GM18517 (cell line): Measurements from ENCODE around the gene HORMAD2.

Experiments
- ATAC-seq: cut with Tn5 transposase; IDR thresholded peaks from one replicate; pipeline ENCODE4 v1.9.1; 2021; ENCODE audit warnings: mild to moderate bottlenecking, moderate library complexity; ENCODE audit not compliant: unreplicated experiment

The HORMAD2 gene

DNA sequence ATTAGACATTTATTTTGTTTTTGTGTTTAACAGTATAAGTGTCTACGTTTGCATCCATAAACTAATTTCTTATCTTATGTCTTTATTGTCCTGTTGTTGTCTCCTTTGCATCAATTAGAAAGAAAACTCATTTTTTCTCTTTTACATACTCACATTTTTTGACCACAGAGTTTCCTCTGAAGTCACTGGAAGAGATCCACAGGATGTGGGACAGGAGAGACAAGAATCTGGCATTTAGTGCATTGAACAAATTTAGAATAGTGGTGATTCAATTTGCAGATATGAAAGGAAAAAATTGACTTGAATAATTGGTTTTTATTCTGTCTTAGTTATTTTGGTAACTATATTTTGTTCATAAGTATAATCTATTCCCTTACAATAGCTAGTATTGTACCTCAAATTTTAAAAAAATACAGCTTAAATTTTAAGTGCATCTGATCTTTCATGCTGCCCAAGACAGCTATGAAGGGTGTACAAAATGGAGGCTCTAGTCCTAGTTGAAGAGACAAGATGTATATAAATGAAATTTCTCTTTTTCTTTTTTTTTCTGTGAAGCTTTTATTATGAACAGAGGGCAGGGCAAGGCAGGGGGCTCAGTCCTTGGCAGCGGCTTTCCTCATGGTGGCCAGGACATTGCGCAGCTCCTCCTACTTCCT lies 24.4 kb downstream of the HORMAD2 start:
- no peak for ATAC-seq

DNA sequence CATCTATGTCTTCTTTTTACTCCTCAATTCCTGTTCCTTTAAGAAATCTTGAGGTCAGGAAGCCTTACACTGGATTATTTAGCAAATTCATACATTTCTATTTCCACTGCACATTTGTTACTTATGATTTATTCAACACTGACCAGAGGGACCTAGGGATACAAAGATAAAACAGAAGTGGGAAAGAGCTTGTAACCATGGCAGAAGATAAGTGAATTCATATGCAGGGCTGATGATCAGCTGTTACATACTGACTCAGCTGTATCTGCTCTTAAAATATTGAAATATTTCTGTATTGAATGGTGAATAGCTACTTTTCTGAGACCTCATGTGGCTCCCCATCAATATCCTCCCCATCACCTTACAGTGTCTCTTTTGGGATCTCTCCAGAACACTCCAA lies 25.2 kb downstream of the HORMAD2 start:
- ATAC-seq: no peak

DNA sequence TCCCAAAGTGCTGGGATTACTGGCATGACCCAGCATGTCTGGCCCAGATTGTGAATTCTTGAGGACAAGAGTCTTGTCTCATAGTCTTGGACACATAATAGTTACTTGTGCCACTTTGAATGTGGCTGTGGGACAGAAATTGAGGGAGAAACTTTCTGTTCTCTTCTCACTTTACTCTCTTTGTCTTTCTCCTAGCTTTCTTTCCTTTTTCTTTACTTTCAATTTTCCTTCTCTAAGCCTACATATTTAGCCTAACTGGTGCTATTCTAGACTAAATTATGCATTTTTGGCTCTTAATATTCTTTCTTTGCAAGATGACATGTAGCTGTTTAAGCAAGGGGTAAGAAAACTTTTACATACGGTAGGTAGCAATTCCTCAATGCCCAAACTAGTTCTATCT lies 33.2 kb downstream of the HORMAD2 start:
- no peak for ATAC-seq

DNA sequence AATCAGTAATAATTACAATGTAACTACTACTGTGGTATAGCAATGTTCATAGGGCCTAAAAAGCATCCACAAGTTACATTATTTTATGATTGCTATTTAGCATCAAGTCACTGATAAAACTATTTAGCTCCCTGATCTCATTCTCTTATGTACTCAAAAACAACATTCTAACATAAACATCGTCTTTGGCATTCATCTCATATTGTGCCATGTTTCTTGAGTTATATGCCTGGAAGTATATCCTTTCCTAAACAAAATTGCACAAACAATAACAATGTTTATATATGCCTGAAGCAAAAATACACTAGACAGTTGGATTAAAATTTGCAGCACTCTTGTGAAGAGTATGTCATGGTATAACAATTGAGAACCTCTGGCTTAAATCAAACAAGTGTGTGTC lies 34.1 kb downstream of the HORMAD2 start:
- ATAC-seq: no peak

DNA sequence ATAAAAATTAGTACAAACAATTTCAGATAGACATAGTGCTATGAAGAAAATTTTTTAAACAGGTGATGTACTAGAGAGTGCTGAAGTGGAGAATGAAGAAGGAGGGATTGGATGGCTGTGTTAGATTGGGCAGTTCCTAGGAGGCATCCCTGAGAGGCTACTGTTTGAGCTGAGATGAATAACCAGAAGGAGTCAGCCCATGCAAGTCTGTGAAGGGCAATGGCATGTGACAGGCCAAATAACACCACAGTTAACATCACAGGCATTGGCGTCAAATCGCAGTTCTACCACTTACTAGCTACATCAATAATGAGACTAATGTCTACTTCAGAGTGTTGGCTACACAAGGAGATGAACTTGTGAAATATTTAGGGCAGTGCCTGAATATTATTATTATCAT lies 35.4 kb downstream of the HORMAD2 start:
- ATAC-seq: no peak

DNA sequence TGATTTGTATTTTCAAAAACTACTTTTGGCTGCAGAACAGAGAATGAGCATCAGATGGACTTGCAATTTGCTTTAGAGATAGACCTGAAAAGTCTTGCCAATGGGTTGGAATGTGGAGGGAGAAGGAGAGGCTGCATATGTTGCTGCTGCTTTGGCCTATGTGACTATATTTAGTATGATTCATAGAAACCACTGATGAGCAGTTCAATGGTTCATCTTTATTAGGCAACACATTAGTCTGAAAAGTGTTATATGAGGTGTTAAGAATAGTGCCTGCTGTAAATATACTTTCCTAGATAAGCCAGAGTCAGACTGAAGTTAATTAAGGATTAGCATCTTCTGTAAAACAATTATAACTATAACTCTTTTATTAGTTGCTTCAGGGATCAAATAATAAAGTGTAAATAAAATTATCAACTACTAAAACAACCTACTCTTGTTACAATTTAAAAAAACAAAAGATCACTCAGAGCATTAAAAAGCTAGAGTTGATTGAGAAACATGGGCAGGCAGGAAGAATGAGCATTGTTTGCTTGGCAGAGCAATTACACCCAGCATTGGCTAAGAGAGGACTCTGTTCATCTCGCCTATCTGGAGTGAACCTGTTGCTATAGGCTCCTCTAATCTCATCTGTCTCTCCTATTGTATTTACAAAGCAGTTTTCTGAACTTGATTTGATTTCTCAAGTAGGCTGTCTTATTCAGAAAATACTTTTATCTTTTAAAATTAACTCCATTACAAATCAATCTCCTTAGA lies 36.3 kb downstream of the HORMAD2 start:
- no peak for ATAC-seq

DNA sequence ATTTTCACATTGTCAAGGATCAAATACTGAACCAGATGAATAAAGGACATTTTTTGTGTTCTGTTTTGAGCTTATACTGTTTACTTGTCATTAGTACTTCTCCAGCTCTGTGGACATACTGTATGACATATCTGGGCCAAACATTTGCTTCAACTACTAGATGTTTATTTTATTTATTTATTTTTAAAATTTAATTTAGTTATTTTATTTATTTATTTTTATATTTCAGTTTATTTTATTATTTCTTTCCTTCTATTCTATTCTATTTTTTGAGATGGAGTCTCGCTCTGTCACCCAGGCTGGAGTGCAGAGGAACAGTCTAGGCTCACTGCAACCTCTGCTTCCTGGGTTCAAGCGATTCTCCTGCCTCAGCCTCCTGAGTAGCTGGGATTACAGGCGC lies 37.0 kb downstream of the HORMAD2 start:
- no peak for ATAC-seq

DNA sequence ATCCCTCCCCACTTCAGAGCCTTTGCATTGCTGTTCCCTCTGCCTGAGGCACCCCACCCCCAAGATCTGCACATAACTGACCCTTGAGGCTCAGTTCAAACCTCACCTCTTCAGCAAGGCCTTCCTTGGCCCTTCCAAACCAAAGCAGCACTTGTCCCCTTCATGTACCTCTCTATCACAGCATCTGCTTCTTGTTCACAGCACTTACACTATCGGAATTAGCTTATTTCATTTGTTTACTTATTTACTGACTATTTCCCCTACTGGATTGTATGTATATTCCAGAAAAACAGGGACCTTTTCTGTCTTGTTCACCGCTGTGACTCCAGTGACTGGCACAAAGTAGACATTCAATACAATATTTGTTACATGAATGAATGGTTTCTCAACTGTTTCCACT lies 38.0 kb downstream of the HORMAD2 start:
- ATAC-seq: no peak

DNA sequence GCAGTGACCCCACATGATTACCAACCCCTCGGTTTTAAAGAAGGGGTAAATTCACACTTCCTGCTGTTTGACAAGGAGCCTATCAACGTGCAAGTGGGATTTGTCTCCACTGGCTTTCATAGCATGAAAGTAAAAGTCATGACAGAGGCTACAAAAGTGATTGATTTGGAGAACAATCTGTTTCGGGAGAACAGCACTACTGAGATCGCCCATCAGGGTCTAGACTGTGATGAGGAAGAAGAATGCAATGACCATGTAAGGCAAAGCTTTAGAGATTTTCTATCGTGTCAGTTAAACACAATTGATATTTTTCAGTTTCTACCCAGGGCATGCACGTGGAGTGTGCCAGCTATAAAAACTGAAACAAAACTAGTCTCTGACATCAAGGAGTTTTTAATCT lies 41.7 kb downstream of the HORMAD2 start:
- no peak for ATAC-seq

DNA sequence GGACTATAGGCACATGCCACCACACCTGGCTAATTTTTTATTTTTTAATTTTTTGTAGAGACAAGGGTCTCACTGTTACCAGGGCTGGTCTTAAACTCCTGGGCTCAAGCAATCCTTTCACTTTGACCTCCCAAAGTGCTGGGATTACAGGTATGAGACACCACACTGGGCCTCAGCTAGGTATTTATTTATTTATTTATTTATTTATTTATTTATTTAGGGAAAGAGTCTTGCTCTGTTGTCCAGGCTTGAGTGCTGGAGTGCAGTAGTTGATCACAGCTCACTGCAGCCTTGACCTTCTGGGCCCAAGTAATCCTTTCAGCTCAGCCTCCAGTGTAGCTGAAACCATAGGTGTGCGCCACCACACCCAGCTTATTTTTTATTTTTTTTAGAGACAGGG lies 43.2 kb downstream of the HORMAD2 start:
- ATAC-seq: no peak

DNA sequence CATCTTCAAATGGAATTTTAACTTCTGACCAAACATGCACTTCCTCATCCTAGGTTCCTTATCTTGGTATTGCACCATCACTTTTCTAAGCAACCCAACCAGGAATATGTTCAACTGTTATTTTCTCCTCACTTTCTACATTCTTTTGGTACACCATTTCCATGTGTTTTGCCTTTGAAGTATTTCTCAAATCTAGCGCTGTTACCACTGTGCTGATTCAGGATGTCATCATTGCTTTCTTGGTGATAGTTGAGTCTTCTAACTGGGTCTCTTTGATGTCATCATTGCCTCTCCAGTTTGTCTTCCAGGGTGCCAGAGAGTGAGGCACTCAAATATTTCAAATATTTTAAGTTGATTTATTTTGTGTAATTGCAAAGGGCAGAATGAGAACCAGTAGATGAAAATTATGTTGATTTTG lies 47.5 kb downstream of the HORMAD2 start:
- no peak for ATAC-seq

DNA sequence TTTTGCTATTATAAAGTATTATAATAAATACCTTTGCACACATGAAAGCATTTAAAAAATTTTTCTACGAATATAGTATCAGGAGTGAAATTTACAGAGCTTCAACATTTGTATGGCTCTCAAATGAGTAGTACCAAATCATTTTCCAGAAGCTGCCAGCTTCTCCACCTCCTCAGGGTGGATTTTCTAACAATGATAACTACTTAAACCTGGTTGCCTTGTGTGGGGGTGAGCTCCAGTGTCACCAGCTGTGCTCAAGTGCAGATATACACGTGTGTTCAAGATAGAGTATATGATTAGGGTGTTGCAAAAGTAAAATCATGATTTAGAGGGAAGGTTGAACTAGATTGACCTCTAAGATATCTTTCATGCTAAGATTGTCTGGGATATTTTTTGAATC lies 48.2 kb downstream of the HORMAD2 start:
- no peak for ATAC-seq

DNA sequence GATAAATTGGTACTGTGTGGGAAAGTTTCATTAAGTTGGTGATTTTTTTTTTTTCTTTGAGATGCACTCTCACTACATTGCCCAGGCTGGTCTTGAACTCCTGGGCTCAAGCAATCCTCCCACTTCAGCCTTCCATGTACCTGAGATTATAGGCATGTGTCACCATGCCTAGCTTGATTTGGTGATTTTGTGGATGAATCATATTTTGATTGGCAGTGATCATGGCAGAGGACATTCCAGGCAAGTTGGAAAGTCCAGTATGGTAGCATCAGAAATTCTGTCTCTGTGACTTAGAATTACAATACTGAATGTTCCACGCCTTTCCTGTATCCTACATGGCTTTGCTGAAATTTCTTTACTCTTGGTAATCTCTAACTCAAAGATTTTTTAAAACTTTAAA lies 49.4 kb downstream of the HORMAD2 start:
- ATAC-seq: no peak

DNA sequence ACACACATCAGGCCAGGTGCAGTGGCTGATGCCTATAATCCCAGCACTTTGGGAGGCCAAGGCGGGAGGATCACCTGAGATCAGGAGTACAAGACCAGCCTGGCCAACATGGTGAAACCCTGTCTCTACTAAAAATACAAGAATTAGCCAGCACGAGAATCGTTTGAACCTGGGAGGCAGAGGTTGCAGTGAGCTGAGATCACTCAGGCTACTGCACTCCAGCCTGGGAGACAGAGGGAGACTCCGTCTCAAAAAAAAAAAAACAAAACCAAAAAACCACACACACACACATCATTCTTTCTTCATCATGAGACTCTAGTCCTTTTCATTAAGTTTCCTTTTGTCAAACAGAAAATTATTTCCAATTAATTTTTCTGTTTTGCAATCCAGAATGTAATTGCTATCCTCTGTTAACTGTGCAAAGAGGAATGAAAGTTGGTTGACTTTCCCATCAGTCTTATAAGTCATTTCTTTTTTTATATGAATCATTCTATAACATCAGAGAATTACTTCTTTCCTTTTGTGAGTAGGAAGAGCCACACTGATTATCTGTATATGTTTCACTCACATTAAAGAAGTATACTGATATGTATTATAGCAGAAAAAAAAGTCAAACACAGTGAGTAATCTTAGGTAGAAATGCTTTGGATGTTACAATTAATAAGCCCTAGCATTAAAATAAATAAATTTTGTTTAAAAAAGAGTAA lies 52.2 kb downstream of the HORMAD2 start:
- ATAC-seq: no peak

DNA sequence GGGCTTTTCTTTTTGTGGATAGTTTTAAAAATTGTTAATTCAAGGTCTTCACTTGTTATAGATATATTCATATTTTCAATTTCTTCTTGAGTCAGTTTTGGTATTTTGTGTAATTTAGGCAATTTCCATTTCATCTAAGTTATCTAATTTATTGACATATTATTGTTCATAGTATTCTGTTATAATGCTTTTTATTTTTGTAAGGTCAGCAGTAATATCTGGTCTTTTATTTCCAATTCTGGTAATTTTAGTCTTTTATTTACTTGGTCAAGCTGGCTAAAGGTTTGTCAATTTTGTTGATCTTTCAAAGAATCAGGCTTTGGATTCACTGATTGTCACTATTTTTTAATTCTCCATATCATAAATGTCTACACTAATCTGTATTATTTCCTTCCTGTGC lies 60.1 kb downstream of the HORMAD2 start:
- ATAC-seq: no peak

DNA sequence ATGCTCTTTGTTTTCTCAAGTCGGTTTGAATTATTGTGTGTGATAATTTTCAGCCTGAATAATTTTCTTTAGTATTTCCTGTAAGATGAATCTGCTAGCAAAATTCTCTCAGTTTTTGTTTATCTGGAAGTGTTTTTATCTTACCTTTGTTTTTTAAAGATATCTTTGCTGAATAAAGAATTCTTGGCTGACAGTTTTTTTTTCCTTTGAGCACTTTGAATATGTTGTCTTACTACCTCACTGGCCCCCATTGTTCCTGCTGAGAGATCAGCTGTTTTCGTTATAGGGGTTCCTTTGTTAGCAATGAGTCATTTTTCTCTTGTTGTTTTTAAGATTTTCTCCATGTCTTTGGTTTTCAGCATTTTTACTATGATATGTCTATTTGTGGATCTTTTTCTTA lies 63.0 kb downstream of the HORMAD2 start:
- ATAC-seq: no peak

DNA sequence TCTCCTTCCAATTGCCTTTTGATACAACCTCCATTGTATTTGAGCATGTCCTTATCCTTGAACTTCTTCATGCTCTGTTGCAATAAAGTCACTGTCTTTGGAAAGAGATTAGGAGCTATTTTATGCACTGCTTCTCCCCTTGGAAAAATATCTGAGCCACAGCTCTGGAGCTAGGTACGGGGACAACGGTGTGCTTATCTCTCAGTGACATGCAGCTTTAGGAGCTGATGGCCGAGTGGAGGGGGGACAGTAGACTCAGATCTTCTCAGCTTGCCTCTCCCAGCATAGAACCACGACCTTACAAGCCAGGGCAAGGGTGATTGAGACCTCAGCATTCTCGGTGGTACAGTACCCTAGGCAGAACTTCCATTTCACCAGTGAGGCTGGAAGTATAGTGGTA lies 64.1 kb downstream of the HORMAD2 start:
- no peak for ATAC-seq

DNA sequence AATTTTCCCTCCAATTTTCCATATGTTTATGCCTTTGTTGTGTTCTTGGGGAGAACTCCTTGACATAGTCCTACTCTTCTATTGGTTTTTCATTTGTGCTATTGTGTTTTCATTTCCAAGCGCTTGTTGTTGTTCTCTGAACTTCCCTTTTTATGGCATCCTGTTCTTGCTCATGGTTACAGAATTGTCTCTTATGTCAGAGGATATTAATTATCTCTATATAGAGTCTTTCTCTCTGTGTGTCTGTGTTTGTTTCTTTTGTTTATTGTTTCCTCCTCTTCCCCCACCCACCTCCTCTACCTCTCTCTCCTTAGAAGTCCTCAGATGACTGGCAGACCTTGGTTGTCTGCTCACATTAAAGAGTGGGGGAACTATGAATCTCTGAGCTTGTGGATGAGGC lies 69.9 kb downstream of the HORMAD2 start:
- ATAC-seq: no peak

DNA sequence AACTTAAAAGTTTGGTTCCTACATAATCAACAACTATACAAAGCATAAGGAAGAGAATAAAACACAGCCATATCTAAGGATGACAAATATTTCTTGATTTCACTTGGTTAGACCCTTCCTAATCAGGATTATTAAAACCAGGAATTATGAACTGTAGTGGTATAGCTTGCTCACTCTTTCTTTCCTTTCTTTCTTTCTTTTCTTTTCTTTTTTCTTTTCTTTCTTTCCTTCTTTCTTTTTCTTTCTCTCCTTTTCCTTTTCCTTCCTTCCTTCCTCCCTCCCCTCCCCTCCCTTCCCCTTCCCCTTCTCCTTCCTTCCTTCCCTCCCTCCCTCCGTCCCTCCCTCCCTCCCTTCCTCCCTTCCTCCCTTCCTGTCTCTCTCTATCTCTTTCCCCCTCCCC lies 78.0 kb downstream of the HORMAD2 start:
- ATAC-seq: no peak

DNA sequence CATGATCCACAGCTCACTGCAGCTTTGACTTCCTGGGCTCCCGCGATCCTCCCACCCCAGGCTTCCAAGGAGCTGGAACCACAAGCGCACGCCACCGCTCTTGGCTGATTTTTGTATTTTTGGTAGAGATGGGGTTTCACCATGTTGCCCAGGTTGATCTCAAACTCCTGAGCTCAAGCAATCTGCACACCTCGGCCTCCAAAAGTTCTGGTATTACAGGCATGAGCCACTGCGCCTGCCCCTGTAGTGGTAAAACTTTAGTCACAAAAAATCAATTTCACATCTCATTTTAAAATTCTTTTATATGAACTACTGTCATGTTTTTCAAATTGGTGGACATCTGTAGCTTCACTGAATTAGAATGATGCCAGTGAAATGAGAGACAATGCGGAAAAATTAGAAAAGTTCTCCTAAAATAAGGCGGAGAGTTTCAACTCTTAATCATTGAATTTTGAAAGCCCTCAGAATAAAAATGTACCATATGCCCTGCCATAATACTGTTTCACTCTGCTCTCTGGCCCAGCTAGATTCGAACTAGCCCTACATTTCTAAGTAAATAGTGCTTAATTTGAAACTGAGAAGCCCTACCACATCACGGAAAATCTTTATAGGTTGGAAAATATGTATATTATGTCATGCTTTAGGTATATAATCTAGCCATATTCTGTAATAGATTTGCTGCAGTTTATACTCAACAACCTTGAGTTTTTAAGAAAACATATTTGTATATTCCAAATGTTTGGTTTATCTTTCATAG lies 78.7 kb downstream of the HORMAD2 start:
- no peak for ATAC-seq

DNA sequence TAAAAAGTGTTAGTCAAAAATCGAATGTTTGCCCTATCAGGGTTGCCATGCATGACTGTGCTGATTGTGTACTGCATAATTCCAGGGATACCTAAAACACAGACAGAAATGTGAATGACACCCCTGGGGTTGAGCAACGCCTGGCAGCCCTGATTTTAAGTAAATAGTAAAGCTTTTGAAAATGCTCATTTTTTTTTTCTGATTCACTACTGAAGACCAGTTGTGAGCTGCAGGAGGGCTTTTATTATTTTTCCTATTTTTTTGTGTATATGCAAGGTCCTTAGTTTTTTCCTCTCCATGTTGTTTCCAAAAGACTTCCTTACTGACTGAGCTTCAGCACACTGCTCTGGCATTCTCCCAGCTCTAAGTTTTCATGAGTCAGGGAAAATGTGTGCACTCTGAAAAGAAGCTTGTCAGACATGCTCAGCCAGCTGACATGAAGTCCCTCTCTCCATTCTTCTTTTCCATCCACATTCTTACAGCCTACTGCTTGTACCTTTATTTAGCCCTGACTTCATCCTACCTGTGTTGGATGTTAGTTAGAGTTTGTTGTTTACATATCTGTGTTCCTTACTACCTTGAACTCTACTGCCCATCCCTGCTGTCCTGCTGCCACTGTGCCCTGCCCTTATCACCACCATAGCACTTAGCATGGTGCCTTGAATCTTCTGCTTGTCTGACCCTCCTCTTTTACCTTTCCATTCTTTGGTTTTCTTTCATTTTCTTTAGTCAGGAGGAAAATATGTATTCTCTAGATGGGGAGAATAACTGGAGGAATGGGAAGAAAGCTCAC lies 79.5 kb downstream of the HORMAD2 start:
- no peak for ATAC-seq
